HG03565 (cell line): ENCODE results near the gene KCNAB2.
"Not testable (repeated sequence)": the region's sequence is repeated elsewhere in the genome, so short reads cannot be mapped to it uniquely, and the experiment has no call there.

Source experiments
- ATAC-seq: cut with Tn5 transposase; IDR thresholded peaks from one replicate; pipeline ENCODE4 v1.9.1; 2021; ENCODE audit warnings: mild to moderate bottlenecking, moderate library complexity; ENCODE audit not compliant: unreplicated experiment

KCNAB2 gene

DNA sequence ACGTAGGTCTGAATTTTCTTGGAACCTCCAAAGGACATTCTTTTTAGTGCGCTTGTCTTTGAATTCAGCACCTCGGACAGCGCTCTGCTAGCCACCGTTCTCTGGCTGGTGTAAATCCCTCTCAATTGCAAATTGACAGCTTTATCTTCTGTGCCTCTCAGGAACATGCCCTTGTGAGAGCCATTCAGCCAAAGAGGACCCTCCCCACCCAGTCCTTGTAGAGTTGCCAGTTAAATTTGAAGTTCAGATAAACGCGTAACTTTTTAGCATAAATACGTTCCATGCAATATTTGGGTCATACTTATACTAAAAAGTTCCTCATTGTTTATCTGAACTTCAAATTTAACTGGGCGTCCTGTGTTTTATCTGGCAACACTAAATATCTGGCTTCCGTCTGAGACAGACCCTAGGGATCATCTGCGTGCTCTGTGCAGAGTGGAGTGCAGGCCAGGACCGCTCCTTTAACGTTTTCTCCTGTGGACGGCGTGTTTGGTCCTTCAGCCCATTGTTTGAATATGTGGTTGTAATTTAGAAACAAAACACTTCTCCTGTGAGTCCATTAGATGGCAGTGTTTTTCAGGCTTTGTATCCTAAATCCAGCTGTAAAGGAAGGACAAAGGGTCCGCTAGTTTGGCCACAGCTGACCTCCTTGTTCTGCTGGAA, 7.0 kb downstream of the KCNAB2 start:
- ATAC-seq, result no peak

DNA sequence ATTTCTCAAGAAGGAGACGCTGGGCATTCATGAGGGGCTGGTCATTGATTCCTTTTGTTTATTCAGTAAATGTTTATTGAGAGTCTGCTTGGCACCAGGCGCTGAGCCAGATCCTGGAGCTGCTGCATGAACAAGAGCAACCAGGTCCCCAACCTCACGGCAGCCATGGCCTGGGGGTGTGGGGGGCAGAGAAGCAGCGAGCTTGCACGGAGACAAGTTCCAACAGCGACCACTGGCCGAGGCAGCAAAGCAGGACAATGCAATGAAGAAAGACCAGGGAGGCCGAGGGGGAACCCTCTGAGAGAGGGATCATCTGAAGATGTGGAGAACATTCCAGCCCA, 7.5 kb downstream of the KCNAB2 start:
- no peak for ATAC-seq

DNA sequence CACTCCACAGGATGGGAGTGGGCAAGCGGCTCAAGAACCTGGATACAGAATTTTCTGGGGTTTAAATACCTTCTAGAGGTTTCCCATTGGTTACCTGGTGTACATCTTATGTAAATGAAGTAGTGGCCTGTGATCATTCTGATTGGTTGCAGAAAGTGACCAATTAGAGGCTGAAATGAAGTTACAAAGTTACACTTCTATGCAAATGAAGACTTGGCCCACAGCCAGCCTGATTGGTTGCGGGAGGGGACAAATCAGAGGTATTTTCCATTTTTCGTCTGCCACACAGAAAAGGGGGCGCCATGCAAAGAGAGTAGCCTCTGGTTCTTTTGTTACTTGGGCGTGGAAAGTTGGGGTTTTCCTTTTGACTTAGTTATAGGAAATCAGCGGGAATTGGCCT, 8.9 kb downstream of the KCNAB2 start:
- no peak for ATAC-seq

DNA sequence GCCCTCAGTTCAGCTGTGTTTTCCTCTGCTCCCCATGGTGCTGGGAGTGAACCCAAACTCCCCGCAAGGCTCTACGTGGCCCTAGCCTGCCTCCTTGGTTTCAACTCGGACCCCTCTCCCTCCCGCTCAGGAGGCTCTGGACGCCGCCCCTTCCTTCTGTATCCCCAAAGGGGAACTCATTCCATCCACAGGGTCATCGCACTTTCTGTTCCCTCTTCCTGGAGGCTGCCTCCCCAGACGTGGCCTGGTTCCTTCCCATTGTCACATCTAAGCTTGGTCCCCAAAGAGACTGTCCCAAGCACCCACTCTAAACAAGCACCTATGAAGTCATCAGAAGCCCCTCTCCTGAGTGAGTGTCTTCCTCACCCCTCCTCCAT, 10.9 kb downstream of the KCNAB2 start:
- no peak for ATAC-seq

DNA sequence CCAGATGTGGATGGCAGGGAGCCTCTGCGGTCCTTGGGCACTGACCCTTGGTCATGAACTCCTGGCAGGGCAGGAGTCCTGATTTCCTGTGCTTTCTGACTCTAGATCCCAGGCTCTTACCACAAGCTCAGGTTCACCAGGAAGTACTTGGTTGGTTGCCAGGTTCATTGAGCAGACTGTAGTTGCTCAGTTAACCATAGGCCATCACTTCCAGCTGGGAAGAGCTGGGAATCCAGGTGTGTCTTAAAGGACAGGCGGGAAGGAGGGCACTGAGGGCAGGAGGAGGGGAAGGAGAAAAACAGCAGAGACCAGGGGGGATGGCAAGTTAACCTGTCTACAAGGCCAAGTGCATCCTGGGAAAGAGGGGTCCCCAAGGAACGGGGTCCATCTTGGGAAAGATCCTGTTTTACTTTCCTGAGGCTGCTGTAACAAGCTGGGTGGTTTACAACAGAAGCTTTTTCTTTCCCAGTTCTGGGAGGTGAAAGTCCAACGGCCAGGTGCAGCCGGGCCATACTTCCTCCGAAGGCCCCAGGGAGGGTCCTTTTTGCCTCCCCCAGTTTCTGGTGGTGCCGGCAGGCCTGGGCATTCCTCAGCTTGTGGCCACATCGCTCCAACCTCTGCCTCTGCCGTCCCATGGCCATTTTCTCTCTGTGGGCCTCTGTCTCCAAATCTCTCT, 11.6 kb downstream of the KCNAB2 start:
- no peak for ATAC-seq

DNA sequence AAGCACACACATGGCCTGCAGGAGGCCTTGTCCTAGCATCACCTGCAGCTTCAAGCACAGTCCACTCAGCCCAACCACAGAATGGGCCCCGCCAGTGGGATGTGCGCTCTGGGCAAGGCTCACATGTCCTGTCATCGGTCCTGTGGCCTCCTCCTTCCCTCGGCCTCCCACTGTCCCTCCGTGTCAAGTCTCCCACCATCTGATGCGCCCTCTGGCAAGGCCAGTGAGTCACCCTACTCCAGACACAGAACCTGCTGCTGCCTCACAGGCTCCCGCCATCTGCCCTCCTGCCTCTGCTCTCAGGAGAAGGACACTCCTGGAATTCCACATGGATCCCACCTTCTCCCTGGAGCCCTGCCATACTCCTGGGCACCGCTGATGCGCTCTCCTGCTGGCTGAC, 14.2 kb downstream of the KCNAB2 start:
- no peak for ATAC-seq

DNA sequence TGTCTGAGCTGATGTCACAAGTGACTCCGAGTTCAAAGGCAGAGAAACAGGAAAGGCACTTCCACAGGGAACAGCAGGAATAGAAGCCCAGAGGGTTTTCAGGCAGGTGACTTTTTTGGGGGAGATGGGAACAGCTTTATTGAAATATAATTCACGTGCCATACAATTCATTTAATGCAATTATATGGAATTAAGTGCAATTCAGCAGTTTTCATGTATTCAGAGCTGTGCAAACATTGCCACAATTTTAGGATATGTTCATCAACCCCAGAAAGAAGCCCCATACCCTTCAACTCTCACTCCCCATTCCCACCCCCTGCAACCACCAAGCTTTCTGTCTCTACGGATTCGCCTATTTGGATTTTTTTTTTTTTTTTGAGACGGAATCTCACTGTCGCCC, 17.0 kb downstream of the KCNAB2 start:
- no peak for ATAC-seq

DNA sequence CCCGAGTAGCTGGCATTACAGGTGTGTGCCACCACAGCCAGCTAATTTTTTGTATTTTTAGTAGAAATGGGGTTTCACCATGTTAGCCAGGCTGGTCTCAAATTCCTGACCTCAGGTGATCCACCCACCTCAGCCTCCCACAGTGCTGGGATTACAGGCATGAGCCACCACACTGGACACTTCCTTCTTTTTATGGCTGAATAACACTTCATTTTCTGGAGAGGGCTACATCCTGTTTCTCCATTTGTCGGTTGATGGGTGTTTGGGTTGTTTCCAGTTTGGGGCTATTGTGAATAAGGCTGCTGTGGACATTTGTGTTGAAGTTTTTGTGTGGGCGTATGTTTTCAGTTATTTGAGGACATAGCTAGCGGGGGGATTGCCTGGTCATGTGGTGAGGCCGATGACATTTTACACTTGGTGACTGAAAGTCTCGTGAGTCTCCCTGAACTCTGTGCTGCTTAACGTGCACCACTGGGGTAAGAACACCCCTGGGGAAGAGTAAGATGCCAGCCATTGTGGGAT, 17.9 kb downstream of the KCNAB2 start:
- ATAC-seq, result not testable (repeated sequence)

DNA sequence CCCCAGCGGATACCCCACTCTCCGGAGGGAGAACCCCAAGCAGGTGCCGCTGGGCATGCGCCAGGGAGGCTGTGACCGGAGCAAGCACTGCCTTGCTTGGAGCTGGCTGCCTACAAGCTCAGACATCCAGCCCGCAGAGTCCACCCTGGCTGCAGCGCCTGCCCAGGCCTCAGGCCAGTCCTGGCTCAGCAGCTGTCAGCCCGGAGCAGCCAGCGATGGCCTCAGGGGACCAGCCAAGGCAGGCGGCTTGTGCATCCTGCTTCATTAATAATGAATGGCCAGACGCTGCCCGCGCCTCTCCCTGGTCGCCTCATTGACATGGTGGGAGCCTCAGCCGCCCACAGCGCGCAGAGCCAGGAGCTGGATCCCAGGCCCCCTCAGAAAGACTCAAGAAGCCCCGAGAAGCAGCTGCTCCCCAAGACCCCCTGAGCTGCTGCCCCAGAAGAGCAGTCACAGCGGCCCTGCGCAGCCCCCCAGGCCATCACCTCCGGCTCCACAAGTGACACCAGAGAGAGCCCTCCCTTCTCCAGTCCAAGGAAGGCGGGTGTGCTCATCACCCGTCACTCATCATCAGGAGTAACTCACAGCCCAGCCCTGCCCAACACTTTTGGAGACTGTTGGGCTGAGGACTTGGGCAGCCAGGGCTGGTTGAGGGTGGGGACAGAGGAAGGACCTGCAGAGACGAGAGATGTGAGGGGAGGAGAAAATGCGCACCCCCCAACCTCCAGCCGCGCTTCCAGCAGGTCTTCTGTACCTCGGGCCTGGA, 19.6 kb downstream of the KCNAB2 start:
- no peak for ATAC-seq

DNA sequence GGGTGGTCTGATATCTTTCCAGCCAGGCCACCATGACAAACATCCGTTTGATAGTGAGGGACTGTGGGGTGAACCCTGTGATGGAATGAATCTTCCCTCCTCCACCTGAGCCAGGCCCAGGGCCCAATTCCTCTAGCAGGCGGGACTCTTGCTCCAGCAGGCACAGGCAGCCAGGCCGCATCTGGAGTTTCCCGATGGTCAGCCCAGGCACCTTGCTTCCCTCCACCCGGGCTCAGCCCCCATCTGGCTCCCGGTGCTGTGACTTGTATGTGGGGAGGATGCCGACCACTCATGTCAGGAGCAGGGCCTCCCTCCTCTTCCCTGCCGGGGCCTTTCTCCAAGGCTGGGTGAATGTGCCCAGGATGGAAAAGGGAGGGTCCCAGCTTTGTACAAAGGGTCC, 21.0 kb downstream of the KCNAB2 start:
- no peak for ATAC-seq

DNA sequence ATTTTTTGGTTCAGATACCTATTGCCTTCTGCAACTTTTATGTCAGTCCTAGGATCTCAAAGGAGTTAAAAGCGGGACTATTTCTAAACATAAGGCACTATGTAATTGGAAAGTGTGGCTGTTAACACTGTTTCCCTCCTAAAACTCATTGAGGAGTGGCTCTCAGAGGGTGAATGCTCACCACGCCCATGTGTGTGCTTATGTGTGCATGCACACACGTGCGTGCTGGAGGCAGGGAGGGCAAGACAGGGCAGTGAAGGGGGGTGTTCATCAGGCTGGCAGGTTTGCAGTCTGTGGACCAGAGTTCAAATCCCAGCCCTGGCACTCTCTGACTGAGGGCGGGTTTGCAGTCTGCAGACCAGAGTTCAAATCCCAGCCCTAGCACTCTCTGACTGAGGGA, 22.4 kb downstream of the KCNAB2 start:
- ATAC-seq, result no peak

DNA sequence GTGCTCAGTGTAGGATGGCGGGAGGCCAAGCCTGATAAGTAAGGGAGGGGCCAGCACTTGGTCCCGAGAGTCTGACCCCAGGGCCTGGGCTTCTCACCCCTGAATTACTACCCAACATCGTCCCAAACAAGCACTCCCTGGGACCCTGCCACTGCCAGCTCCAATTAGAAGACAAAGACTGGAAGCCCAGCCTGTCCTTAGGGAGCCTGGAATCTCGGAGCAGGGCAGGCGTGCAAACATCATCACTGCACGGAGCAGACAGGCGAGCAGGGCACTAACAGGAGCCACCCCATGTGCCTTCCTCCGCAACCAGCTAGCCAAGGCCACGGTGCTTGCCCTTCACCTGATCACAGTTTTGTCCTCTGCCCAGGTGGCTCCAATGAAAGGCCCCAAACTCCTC, 23.2 kb downstream of the KCNAB2 start:
- ATAC-seq, result no peak

DNA sequence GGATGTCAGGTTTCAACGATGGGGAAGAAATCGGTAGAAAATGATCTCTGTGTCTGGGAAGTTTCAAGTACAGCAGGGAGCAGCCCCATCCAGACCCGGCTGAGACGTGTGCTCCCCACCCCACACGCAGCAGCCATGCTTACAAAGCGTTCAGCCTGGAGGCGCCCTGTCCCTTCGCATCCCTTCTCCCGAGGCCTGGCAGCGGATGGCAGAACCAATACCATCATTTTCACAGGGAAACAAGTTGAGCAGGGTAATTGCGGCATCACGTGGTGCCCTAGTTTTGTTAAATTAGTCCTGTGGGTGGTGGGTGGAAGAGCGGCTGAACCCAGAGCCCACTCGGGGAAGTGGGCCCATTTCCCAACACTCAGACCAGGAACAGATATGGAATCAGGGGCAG, 23.9 kb downstream of the KCNAB2 start:
- no peak for ATAC-seq

DNA sequence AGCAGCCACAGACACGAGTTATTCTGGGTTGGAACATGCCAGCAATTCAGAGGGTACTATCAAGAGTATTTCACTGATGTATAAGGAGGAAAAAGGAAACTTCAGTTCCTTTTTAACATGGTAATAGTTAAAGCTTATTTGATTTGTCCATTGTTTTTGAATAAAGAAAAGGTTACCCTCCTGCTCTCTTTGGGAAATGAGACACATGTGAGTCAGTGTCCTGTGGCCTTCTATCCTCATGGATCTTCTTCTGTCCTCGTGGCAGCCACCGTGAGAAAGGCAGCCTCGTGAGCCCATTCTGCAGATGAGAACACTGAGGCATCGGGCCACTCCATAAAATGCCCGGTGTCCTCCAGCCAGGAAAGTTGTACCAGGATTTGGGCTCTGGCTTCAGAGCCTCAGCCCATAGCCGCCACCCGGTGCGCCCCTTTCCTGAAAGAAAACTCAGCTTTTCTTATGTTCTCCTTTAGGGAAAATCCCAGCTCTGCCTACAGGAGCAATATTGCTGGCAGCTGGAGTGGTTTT, 24.8 kb downstream of the KCNAB2 start:
- no peak for ATAC-seq

DNA sequence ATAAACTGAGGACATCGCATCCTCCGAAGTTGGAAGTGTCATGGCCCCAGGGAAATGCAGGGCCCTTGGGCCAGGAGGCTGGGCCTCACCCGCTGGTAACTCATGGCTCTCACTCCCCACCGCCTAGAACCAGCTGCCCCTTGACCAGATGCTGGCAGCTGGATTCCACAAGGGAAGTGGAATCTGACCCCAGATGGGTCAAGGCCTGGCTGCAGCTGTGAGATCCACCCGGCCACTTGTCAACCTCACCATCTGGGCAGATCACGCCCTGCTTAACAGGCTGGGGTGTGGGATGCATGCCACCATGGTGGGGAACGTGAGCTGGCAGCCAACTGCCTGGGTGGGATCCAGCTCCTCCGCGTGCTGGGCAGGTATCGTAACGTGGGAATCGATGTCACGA, 25.5 kb downstream of the KCNAB2 start:
- no peak for ATAC-seq

DNA sequence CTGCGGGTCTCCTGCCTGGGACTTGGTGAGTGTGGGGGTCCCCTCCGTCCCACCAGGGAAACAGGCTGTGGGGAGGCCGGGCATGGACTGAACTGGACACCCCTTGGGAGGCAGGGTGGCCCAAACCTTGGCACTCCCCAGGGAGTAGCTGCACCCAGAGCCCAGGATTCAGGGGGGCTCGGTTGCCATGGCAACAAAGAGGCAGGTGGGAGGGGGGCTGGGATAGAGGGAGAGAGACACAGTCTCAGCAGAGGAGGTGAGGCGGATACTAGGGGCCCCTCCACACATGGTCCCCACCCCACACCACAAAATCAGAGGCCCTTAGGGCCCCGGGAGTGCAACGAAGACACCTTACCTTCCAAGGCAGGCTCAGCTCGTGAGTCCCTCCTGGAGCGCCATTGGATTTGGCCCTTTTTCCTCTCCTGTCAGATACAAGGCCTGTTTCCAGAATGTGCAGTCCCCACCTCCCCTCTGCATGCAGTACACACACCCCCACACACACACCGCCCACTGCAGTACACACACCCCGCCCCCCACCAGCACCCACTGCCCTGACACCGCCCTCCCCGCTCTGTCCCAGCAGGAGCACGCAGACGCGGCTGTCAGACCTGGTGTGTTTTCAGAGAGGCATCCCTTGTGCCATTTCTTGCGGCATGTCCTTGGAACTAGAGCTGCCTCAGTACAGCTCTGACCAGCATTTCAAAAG, 27.2 kb downstream of the KCNAB2 start:
- no peak for ATAC-seq

DNA sequence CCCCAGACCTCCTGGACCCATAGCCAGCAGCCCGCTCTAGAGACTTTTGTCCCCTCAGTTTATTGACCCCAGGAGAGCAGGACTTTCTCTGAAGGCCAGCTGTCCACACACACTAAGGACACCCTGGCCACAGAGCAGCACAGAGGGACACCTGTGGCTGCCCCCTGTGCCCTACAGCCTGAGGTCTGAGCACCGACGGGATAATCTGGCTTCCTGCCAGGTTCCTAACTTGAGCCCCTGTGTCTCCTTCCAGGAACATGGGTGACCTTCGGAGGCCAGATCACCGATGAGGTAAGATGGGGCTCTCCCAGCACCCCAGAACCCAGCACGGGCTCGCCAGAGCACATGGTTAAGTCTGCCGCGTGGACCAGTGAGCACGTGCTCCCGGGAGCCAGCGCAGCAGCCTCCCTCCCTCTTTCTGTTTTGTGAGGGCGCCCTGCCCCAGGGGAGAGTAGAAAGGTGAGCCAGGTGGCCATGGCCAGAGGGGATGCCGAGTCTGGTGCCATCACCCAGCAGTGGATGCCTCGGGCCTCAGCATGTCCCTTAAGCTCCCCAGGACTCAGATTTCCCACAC, 27.9 kb downstream of the KCNAB2 start:
- ATAC-seq, result no peak

DNA sequence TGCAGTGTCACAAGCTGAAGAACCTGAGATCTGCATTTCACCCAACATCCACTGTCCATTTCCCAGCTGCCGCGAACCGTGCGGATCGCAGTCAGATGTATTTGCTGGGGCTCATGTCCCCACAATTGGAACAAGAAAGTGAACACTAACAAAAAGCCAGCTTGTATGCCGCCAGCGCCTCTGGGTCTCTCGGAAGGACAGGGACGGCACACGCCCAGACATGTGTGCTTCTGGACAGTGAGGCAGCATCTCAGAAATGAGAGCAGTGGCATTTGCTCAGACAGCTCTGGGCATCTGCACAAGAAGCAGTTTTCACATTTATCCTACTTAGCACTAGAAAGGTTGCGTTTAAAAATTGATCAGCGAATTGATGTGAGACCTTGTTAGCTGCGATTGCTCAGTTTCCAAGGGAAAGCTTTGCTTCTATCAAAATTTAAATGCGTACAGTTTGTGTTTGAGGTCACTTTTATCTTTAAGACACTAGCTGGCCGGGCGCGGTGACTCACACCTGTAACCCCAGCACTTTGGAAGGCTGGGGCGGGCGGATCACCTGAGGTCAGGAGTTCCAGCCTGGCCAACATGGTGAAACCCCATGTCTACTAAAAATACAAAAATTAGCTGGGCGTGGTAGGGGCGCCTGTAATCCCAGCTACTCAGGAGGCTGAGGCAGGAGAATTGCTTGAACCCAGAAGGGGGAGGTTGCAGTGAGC, 28.7 kb downstream of the KCNAB2 start:
- no peak for ATAC-seq

DNA sequence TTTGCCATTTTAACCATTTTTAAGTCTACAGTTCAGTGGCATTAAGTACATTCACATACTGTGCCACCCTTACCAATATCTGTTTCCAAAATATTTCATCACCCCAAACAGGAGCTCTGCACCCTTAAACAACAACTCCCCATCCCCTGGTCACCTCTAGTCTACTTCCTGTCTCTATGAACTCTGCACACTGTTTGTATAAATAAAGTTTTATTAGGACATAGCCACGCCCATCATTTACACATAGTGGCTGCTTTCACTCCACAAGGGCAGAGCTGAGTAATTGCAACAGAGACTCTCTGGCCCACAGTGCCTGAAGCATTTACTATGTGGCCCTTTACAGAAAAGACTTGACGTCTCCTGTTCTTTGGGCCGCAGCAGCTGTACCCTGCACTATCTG, 30.1 kb downstream of the KCNAB2 start:
- no peak for ATAC-seq

DNA sequence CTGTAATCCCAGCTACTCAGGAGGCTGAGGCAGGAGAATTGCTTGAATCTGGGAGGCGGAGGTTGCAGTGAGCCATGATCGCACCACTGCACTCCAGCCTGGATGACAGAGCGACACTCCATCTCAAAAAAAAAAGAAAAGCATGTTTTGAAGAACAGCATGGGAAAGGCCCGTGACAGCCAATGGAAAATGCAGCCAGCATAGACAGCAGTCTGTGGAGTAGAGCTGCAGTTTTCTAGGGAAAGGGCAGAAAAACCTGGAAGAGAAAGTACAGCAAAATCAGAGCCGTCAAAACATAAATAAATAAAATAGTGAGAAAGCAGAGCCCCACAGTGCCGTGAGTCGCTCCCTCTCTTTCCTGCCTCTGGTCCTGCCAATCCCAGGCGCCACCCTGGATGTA, 31.4 kb downstream of the KCNAB2 start:
- not testable (repeated sequence) for ATAC-seq
